ENCODE data around the gene KL.

The KL gene

GRCh38 chr13:33052506-33053280 is 36.5 kb downstream of the KL start:
- H3K4me3 ChIP-seq (replicated peaks; ENCODE audit: insufficient read depth, low read length), result no peak overlapping the region
- TF ChIP-seq CTCF (IDR thresholded peaks at IDR 0.05; ENCODE audit: insufficient read depth, low read length), result no peak
- no peaks in the 10 kb centered on the region for H3K27me3 ChIP-seq (ENCODE audit: insufficient read depth, poor library complexity, severe bottlenecking)
- no peak for DNase-seq (ENCODE audit: low read depth in 1 of 2, low spot score in 1 of 2)
- no peak overlapping the region for H3K27ac ChIP-seq (replicated peaks)

DNA sequence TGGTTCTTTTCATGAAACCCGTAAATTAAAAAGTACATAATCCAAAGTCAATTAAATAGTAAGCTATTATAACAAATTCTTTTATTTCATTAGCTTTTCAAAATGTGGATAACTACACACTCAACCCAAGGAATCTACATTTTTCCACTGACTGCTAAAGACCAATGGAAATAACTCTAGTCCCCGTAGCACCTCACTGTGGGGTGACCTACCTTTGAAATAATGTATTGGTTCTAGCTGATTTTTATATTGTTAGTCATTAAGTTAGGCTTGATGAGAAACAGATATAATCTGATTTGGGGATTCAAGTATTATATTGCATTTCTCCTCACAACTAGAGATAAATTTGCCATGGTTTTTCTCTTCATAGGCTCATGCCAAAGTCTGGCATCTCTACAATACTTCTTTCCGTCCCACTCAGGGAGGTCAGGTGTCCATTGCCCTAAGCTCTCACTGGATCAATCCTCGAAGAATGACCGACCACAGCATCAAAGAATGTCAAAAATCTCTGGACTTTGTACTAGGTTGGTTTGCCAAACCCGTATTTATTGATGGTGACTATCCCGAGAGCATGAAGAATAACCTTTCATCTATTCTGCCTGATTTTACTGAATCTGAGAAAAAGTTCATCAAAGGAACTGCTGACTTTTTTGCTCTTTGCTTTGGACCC is 37.3 kb downstream of the KL start:
- Histone ChIP-seq H3K4me3 (replicated peaks; ENCODE audit: insufficient read depth, low read length) (no peak overlapping the region), H3K27me3 (ENCODE audit: insufficient read depth, poor library complexity, severe bottlenecking) (no peaks in the 10 kb centered on the region), H3K27ac (replicated peaks) (no peak overlapping the region)
- no peak for DNase-seq (ENCODE audit: low read depth in 1 of 2, low spot score in 1 of 2)
- TF ChIP-seq GABPA (IDR thresholded peaks at IDR 0.05; ENCODE audit: low read depth) (no peak), POLR2AphosphoS5 (IDR thresholded peaks at IDR 0.05; ENCODE audit: low read depth) (no peak), SPI1 (IDR thresholded peaks at IDR 0.05; ENCODE audit: borderline replicate concordance, low read depth) (no peak), CTCF (IDR thresholded peaks at IDR 0.05; ENCODE audit: insufficient read depth, low read length) (no peak)
- TF ChIP-seq, protein P1, sequence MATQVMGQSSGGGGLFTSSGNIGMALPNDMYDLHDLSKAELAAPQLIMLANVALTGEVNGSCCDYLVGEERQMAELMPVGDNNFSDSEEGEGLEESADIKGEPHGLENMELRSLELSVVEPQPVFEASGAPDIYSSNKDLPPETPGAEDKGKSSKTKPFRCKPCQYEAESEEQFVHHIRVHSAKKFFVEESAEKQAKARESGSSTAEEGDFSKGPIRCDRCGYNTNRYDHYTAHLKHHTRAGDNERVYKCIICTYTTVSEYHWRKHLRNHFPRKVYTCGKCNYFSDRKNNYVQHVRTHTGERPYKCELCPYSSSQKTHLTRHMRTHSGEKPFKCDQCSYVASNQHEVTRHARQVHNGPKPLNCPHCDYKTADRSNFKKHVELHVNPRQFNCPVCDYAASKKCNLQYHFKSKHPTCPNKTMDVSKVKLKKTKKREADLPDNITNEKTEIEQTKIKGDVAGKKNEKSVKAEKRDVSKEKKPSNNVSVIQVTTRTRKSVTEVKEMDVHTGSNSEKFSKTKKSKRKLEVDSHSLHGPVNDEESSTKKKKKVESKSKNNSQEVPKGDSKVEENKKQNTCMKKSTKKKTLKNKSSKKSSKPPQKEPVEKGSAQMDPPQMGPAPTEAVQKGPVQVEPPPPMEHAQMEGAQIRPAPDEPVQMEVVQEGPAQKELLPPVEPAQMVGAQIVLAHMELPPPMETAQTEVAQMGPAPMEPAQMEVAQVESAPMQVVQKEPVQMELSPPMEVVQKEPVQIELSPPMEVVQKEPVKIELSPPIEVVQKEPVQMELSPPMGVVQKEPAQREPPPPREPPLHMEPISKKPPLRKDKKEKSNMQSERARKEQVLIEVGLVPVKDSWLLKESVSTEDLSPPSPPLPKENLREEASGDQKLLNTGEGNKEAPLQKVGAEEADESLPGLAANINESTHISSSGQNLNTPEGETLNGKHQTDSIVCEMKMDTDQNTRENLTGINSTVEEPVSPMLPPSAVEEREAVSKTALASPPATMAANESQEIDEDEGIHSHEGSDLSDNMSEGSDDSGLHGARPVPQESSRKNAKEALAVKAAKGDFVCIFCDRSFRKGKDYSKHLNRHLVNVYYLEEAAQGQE (IDR thresholded peaks at IDR 0.05; ENCODE audit: insufficient replicate concordance, low read depth), result no peak

- H3K4me3 ChIP-seq (replicated peaks; ENCODE audit: insufficient read depth, low read length), result no peak overlapping the region
- TF ChIP-seq GABPA (IDR thresholded peaks at IDR 0.05; ENCODE audit: low read depth), result no peak
- TF ChIP-seq POLR2AphosphoS5 (IDR thresholded peaks at IDR 0.05; ENCODE audit: low read depth), result no peak
- no peak for TF ChIP-seq SPI1 (IDR thresholded peaks at IDR 0.05; ENCODE audit: borderline replicate concordance, low read depth)
- TF ChIP-seq, protein P1 (IDR thresholded peaks at IDR 0.05; ENCODE audit: insufficient replicate concordance, low read depth), result no peak
- peak; percentile 20 for TF ChIP-seq CTCF (IDR thresholded peaks at IDR 0.05; ENCODE audit: insufficient read depth, low read length)
- H3K27me3 ChIP-seq (ENCODE audit: insufficient read depth, poor library complexity, severe bottlenecking), result no peaks in the 10 kb centered on the region
- H3K27ac ChIP-seq (replicated peaks), result no peak overlapping the region
- no peak for DNase-seq (ENCODE audit: low read depth in 1 of 2, low spot score in 1 of 2)
Observed at GRCh38 chr13:33057019-33057780, 41.0 kb downstream of the KL start.

Data from HL-60 (cell line).